SK-N-SH treated with all-trans-retinoic acid at 6 μM for 48 hours (cell line): ENCODE data around the gene KRT6B.
"Not testable (repeated sequence)": the region's sequence is repeated elsewhere in the genome, so short reads cannot be mapped to it uniquely, and the experiment has no call there.

ENCODE experiments used
- ATAC-seq: fragments of 200-7000 bp; cut with Tn5 transposase; 3 replicates; pipeline ENCODE4 v1.9.1; 2020; ENCODE audit warnings: mild to moderate bottlenecking, moderate library complexity
- ARNTL ChIP-seq: fragments of 450-650 bp; formaldehyde crosslinking; IDR thresholded peaks from 2 replicates; pipeline ENCODE4 v1.5.0; 2020; ENCODE audit warnings: low read depth, mild to moderate bottlenecking, moderate library complexity, borderline replicate concordance
- BACH2 ChIP-seq: fragments of 250-450 bp; sonication (Bioruptor Pico); IDR thresholded peaks from 2 replicates; pipeline ENCODE4 v1.9.0; 2021; ENCODE audit warnings: mild to moderate bottlenecking, borderline replicate concordance
- CSDC2 ChIP-seq: fragments of 250-450 bp; sonication (Bioruptor Pico); IDR thresholded peaks from 2 replicates; pipeline ENCODE4 v1.5.0; 2020; ENCODE audit warnings: mild to moderate bottlenecking, moderate library complexity
- ESRRG ChIP-seq: fragments of 250-450 bp; sonication (Bioruptor Pico); IDR thresholded peaks from 2 replicates; pipeline ENCODE4 v1.6.1; 2021; ENCODE audit warnings: mild to moderate bottlenecking
- GLIS3 ChIP-seq: fragments of 250-450 bp; sonication (Bioruptor Pico); IDR thresholded peaks from 2 replicates; pipeline ENCODE4 v1.5.0; 2020; ENCODE audit warnings: mild to moderate bottlenecking, moderate library complexity
- ISL1 ChIP-seq: fragments of 250-450 bp; sonication (Bioruptor Pico); IDR thresholded peaks from 2 replicates; pipeline ENCODE4 v2.1.2; 2022; ENCODE audit warnings: mild to moderate bottlenecking, moderate library complexity
- OSR1 ChIP-seq: fragments of 250-450 bp; sonication (Bioruptor Pico); IDR thresholded peaks from 2 replicates; pipeline ENCODE4 v1.8.0; 2022; ENCODE audit warnings: moderate library complexity, mild to moderate bottlenecking, inconsistent platforms
- PATZ1 ChIP-seq: fragments of 250-450 bp; sonication (Bioruptor Pico); IDR thresholded peaks from 2 replicates; pipeline ENCODE4 v1.8.0; 2020; ENCODE audit warnings: mild to moderate bottlenecking, moderate library complexity, borderline replicate concordance
- POU6F1 ChIP-seq: fragments of 250-450 bp; sonication (Bioruptor Pico); IDR thresholded peaks from 2 replicates; pipeline ENCODE4 v1.8.0; 2021; ENCODE audit warnings: low read depth, mild to moderate bottlenecking, moderate library complexity, borderline replicate concordance
- PPARA ChIP-seq: fragments of 250-450 bp; sonication (Bioruptor Pico); IDR thresholded peaks from 2 replicates; pipeline ENCODE4 v1.5.0; 2020; ENCODE audit warnings: mild to moderate bottlenecking, borderline replicate concordance
- RARB ChIP-seq: fragments of 250-450 bp; sonication (Bioruptor Pico); IDR thresholded peaks from 2 replicates; pipeline ENCODE4 v1.8.0; 2021; ENCODE audit warnings: mild to moderate bottlenecking, moderate library complexity
- SNAI2 ChIP-seq: fragments of 250-450 bp; sonication (Bioruptor Pico); IDR thresholded peaks from 2 replicates; pipeline ENCODE4 v1.5.0; 2020; ENCODE audit warnings: mild to moderate bottlenecking, moderate library complexity
- TCF4 ChIP-seq: fragments of 250-450 bp; sonication (Bioruptor Pico); IDR thresholded peaks from 2 replicates; pipeline ENCODE4 v1.8.0; 2021; ENCODE audit warnings: mild to moderate bottlenecking, moderate library complexity, borderline replicate concordance
- TOX ChIP-seq: fragments of 250-450 bp; sonication (Bioruptor Pico); IDR thresholded peaks from 2 replicates; pipeline ENCODE4 v1.8.0; 2021; ENCODE audit warnings: mild to moderate bottlenecking, moderate library complexity, borderline replicate concordance
- TSHZ2 ChIP-seq: fragments of 250-450 bp; sonication (Bioruptor Pico); IDR thresholded peaks from 2 replicates; pipeline ENCODE4 v1.5.0; 2020; ENCODE audit warnings: mild to moderate bottlenecking, moderate library complexity
- ZC3H10 ChIP-seq: fragments of 250-450 bp; sonication (Bioruptor Pico); IDR thresholded peaks from 2 replicates; pipeline ENCODE4 v1.5.1; 2021; ENCODE audit warnings: mild to moderate bottlenecking, moderate library complexity
- ZFP3 ChIP-seq: fragments of 250-450 bp; sonication (Bioruptor Pico); IDR thresholded peaks from 2 replicates; pipeline ENCODE4 v1.5.0; 2020; ENCODE audit warnings: mild to moderate bottlenecking, moderate library complexity
- ZFP30 ChIP-seq: fragments of 450-650 bp; formaldehyde crosslinking; IDR thresholded peaks from 2 replicates; pipeline ENCODE4 v1.5.0; 2022; ENCODE audit warnings: mild to moderate bottlenecking, moderate library complexity
- ZNF565 ChIP-seq: fragments of 450-650 bp; formaldehyde crosslinking; conservative IDR thresholded peaks from 2 replicates; pipeline ENCODE4 v1.5.0; 2020; ENCODE audit warnings: low read depth, mild to moderate bottlenecking, moderate library complexity
- ZNF70 ChIP-seq: fragments of 450-650 bp; formaldehyde crosslinking; IDR thresholded peaks from 2 replicates; pipeline ENCODE4 v1.5.0; 2020; ENCODE audit warnings: mild to moderate bottlenecking, moderate library complexity
- ZNF8 ChIP-seq: fragments of 450-650 bp; formaldehyde crosslinking; IDR thresholded peaks from 2 replicates; pipeline ENCODE4 v1.5.0; 2020; ENCODE audit warnings: mild to moderate bottlenecking, moderate library complexity
- TF ChIP-seq, protein P1 (sequence below): fragments of 250-450 bp; sonication (Bioruptor Pico); IDR thresholded peaks from 2 replicates; pipeline ENCODE4 v1.5.1; 2020; ENCODE audit warnings: low read depth, mild to moderate bottlenecking, moderate library complexity
- TF ChIP-seq, protein P2 (sequence below): fragments of 250-450 bp; sonication (Bioruptor Pico); IDR thresholded peaks from 2 replicates; pipeline ENCODE4 v1.5.1; 2021; ENCODE audit warnings: mild to moderate bottlenecking, moderate library complexity

The KRT6B gene

DNA sequence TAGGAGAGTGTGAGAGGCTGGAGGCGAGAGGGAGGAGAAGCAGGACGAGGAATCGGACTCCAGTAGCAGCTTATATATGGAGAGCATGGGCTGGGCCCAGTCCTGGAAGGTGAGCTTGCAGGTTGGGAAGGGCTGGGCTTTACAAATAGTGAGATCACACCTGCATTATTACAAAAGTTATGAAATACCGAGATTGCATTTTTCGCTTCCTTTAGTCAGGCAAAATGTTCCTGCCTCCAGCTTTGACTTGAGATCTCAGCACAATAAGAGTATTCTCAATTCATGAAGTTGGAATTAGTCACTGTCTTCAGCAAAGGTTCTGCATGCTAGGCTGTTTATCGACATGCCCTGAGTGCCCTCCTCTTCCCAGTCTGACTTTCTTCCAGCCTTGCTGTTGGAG lies at the start of gene KRT6B:
KRT6B (minus strand) TSS at position 46 of the 400 bp plus-strand sequence. CDS start 68 bp downstream, outside the sequence.
- TF ChIP-seq ZC3H10 (CRISPR knock-in tag) (no peak), ZNF565 (CRISPR knock-in tag) (no peak), PPARA (no peak), PATZ1 (CRISPR knock-in tag) (no peak), BACH2 (CRISPR knock-in tag) (no peak), TOX (no peak)
- no peak for ATAC-seq

DNA sequence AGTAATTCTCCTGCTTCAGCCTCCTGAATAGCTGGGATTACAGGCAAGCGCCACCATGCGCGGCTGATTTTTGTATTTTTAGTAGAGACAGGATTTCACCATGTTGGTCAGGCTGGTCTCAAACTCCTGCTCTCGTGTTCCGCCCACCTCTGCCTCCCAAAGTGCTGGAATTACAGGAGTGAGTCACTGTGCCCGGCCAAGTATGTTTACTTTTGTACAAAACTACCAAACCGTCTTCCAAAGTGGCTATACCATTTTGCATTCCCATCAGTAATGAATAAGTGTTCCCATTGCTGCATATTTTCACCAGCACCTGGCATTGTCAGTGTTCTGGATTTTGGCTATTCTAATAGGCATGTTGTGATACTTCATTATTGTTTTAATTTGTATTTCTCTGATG lies 49.5 kb upstream of the KRT6B start:
- ATAC-seq, result no peak
- TF ChIP-seq, protein P1, sequence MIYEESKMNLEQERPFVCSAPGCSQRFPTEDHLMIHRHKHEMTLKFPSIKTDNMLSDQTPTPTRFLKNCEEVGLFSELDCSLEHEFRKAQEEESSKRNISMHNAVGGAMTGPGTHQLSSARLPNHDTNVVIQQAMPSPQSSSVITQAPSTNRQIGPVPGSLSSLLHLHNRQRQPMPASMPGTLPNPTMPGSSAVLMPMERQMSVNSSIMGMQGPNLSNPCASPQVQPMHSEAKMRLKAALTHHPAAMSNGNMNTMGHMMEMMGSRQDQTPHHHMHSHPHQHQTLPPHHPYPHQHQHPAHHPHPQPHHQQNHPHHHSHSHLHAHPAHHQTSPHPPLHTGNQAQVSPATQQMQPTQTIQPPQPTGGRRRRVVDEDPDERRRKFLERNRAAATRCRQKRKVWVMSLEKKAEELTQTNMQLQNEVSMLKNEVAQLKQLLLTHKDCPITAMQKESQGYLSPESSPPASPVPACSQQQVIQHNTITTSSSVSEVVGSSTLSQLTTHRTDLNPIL (CRISPR knock-in tag), result no peak
- no peak for TF ChIP-seq ZC3H10 (CRISPR knock-in tag)
- no peak for TF ChIP-seq ZFP3 (CRISPR knock-in tag)
- no peak for TF ChIP-seq ARNTL (CRISPR knock-in tag)
- no peak for TF ChIP-seq RARB (CRISPR knock-in tag)
- no peak for TF ChIP-seq ISL1 (CRISPR knock-in tag)
- no peak for TF ChIP-seq ESRRG (CRISPR knock-in tag)
- TF ChIP-seq ZFP30 (CRISPR knock-in tag), result no peak
- TF ChIP-seq ZNF565 (CRISPR knock-in tag), result no peak
- no peak for TF ChIP-seq OSR1 (CRISPR knock-in tag)
- no peak for TF ChIP-seq SNAI2 (CRISPR knock-in tag)
- no peak for TF ChIP-seq TSHZ2
- no peak for TF ChIP-seq PATZ1 (CRISPR knock-in tag)
- no peak for TF ChIP-seq POU6F1 (CRISPR knock-in tag)
- no peak for TF ChIP-seq GLIS3 (CRISPR knock-in tag)
- no peak for TF ChIP-seq TOX
- TF ChIP-seq BACH2 (CRISPR knock-in tag), result no peak

- not testable (repeated sequence) for ATAC-seq
Observed at GRCh38 chr12:52500574-52500973, 48.6 kb upstream of the KRT6B start.

- no peak for ATAC-seq
- TF ChIP-seq RARB (CRISPR knock-in tag), result no peak
- no peak for TF ChIP-seq CSDC2 (CRISPR knock-in tag)
- no peak for TF ChIP-seq GLIS3 (CRISPR knock-in tag)
- TF ChIP-seq ZFP3 (CRISPR knock-in tag), result no peak
- no peak for TF ChIP-seq ZFP30 (CRISPR knock-in tag)
- no peak for TF ChIP-seq TCF4
- TF ChIP-seq, protein P2, sequence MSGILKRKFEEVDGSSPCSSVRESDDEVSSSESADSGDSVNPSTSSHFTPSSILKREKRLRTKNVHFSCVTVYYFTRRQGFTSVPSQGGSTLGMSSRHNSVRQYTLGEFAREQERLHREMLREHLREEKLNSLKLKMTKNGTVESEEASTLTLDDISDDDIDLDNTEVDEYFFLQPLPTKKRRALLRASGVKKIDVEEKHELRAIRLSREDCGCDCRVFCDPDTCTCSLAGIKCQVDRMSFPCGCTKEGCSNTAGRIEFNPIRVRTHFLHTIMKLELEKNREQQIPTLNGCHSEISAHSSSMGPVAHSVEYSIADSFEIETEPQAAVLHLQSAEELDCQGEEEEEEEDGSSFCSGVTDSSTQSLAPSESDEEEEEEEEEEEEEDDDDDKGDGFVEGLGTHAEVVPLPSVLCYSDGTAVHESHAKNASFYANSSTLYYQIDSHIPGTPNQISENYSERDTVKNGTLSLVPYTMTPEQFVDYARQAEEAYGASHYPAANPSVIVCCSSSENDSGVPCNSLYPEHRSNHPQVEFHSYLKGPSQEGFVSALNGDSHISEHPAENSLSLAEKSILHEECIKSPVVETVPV (CRISPR knock-in tag), result no peak
- TF ChIP-seq TOX, result no peak
- no peak for TF ChIP-seq ZNF70 (CRISPR knock-in tag)
- no peak for TF ChIP-seq ESRRG (CRISPR knock-in tag)
- no peak for TF ChIP-seq ZNF565 (CRISPR knock-in tag)
- no peak for TF ChIP-seq ISL1 (CRISPR knock-in tag)
- TF ChIP-seq ZNF8 (CRISPR knock-in tag), result no peak
- TF ChIP-seq POU6F1 (CRISPR knock-in tag), result no peak
Observed at GRCh38 chr12:52499806-52500560, 48.0 kb upstream of the KRT6B start.
